GM12878 (cell line): ENCODE measurements around the gene SEMA4C. TPM values are rescaled to one million over a fixed set of nuclear protein-coding genes. Genes with fewer than 3 reads are reported as not detected.

Experiments
- ATAC-seq: fragments of 200-7000 bp; cut with Tn5 transposase; 3 replicates; pipeline ENCODE4 v1.9.1; 2020; ENCODE audit warnings: mild to moderate bottlenecking, moderate library complexity
- BruUV-seq: library from RNA; stranded (reverse); fragments of 400-500 nt; replicated peaks from 2 replicates; lab custom pipeline; 2021; lab: Mats Ljungman, UMichigan
- CTCF ChIA-PET: fragments of 300-600 bp; sonication (Branson Sonifier 250); formaldehyde crosslinking; extraction: SDS; loops from one replicate; lab custom pipeline; 2021; ENCODE audit warnings: inconsistent platforms; lab: Yijun Ruan, JAX
- POLR2A ChIA-PET: fragments of 350-600 bp; formaldehyde crosslinking; extraction: SDS; loops from one replicate; lab custom pipeline; 2021; ENCODE audit warnings: inconsistent platforms; lab: Charles Lee
- RAD21 ChIA-PET: fragments of 300-600 bp; sonication (Branson Sonifier 250); formaldehyde crosslinking; loops from one replicate; lab custom pipeline; 2023; ENCODE audit warnings: antibody characterized with exemption; ENCODE audit not compliant: unreplicated experiment; lab: Charles Lee
- SMC1A ChIA-PET: fragments of 300-600 bp; sonication (Branson Sonifier 250); formaldehyde crosslinking; loops from one replicate; lab custom pipeline; 2023; ENCODE audit not compliant: unreplicated experiment, uncharacterized antibody; lab: Charles Lee
- DNase-seq: peaks from one replicate; pipeline ENCODE4 v3.0.0-alpha.2; 2011; ENCODE audit warnings: low read depth, low spot score
- FAIRE-seq: peaks from 3 replicates; lab custom pipeline; 2011; peaks lifted over from hg19 to GRCh38; lab: Jason Lieb, UNC
- H2AFZ ChIP-seq: 2 replicates; pipeline ENCODE4 v1.6.0; 2011; ENCODE audit warnings: low read depth, low read length, control low read depth; ENCODE audit not compliant: control insufficient read depth
- H3K27ac ChIP-seq: 2 replicates; pipeline ENCODE4 v1.5.1; 2011; ENCODE audit warnings: control low read depth; ENCODE audit not compliant: control insufficient read depth, insufficient read depth
- H3K27me3 ChIP-seq, 2 experiments: replicated peaks in 1 of 2; 2 replicates each; pipeline versions ENCODE4 v1.6.0 to v1.6.1; 2011; ENCODE audit warnings: low read length in 1 of 2; ENCODE audit not compliant: control insufficient read depth in 2 of 2, insufficient read depth in 2 of 2
- H3K36me3 ChIP-seq, 2 experiments: 2 replicates each; pipeline ENCODE4 v1.5.1; 2011; ENCODE audit warnings: low read length in 1 of 2; ENCODE audit not compliant: control insufficient read depth in 2 of 2, insufficient read depth in 2 of 2
- H3K4me1 ChIP-seq: 2 replicates; pipeline ENCODE4 v1.6.1; 2011; ENCODE audit warnings: mild to moderate bottlenecking, low read length, moderate library complexity, mixed read lengths; ENCODE audit not compliant: control insufficient read depth, insufficient read depth
- H3K4me2 ChIP-seq: 2 replicates; pipeline ENCODE4 v1.6.0; 2011; ENCODE audit warnings: control low read depth; ENCODE audit not compliant: control insufficient read depth, insufficient read depth
- H3K4me3 ChIP-seq: fragments of 200-600 bp; sonication (generic); 2 replicates; pipeline ENCODE4 v1.5.1; 2016
- H3K79me2 ChIP-seq: 2 replicates; pipeline ENCODE4 v1.6.0; 2011; ENCODE audit warnings: low read length; ENCODE audit not compliant: control insufficient read depth, insufficient read depth
- H3K9ac ChIP-seq: 2 replicates; pipeline ENCODE4 v1.8.0; 2011; ENCODE audit warnings: low read length, control low read depth, mixed read lengths; ENCODE audit not compliant: control insufficient read depth, insufficient read depth
- H3K9me3 ChIP-seq: replicated peaks from 3 replicates; pipeline ENCODE4 v1.5.1; 2011; ENCODE audit warnings: mild to moderate bottlenecking, low read length; ENCODE audit not compliant: control insufficient read depth, insufficient read depth
- H4K20me1 ChIP-seq: 2 replicates; pipeline ENCODE4 v1.6.0; 2011; ENCODE audit not compliant: control insufficient read depth, insufficient read depth
- BCL11A ChIP-seq: IDR thresholded peaks from 2 replicates; pipeline ENCODE4 v1.6.1; 2011; ENCODE audit warnings: low read depth, low read length
- CREM ChIP-seq: IDR thresholded peaks from 2 replicates; pipeline ENCODE4 v1.6.1; 2014; ENCODE audit warnings: antibody characterized with exemption, low read depth
- FOXM1 ChIP-seq: IDR thresholded peaks from 2 replicates; pipeline ENCODE4 v1.6.1; 2012; ENCODE audit warnings: low read depth, mild to moderate bottlenecking, inconsistent platforms, low read length, moderate library complexity
- NRF1 ChIP-seq: conservative IDR thresholded peaks from 2 replicates; pipeline ENCODE4 v1.6.1; 2011; ENCODE audit warnings: mild to moderate bottlenecking, low read depth, low read length, improper control_type of control experiment
- STAT3 ChIP-seq: IDR thresholded peaks from 2 replicates; pipeline ENCODE4 v1.6.1; 2011; ENCODE audit warnings: low read depth, low read length, improper control_type of control experiment
- SUPT20H ChIP-seq: IDR thresholded peaks from 2 replicates; pipeline ENCODE4 v1.6.1; 2011; ENCODE audit warnings: low read depth, mild to moderate bottlenecking, low read length, moderate library complexity, borderline replicate concordance; ENCODE audit not compliant: control insufficient read depth
- ZBTB33 ChIP-seq: fragments of 450-650 bp; IDR thresholded peaks from 2 replicates; pipeline ENCODE4 v1.6.1; 2017; ENCODE audit warnings: mild to moderate bottlenecking
- WGBS: methylation state at CpG from one replicate; pipeline ENCODE4 v1.1.6; 2016; ENCODE audit warnings: low lambda C conversion rate; ENCODE audit not compliant: insufficient replicate concordance, insufficient coverage; ENCODE audit errors: missing lambda C conversion rate; 5-methylcytosine and 5-hydroxymethylcytosine counted together
- in situ Hi-C: fragments of 300-500 bp; cut with MboI; formaldehyde crosslinking; loops from 9 replicates; pipeline ENCODE4 v1.14.3; 2018; ENCODE audit warnings: mixed read lengths
- intact Hi-C: fragments of 100-400 bp; cut with micrococcal nuclease; formaldehyde crosslinking; loops from one replicate; pipeline ENCODE4 v1.14.2; 2022; ENCODE audit not compliant: unreplicated experiment
- polyA plus RNA-seq, 11 experiments: library from polyadenylated mRNA; depleted of rRNA in 4 of 11; unstranded in 6 of 11; stranded (reverse) in 5 of 11; fragments of >200 nt; fragmentation: Nextera tagmentation in 4 of 11; fragmentation: Illumina TruSeq in 1 of 11; extraction: Ambion mirVana in 4 of 11; extraction: Trizol in 1 of 11; gene quantifications; 1 replicate in 1 of 11; 2 replicates in 10 of 11; pipeline versions ENCODE4 v1.2.1 to v1.2.3, GENCODE V29; 2011 to 2016; ENCODE audit warnings: inconsistent platforms in 2 of 11, missing spikeins in 2 of 11, low read depth in 1 of 11
- total RNA-seq, 4 experiments: library from RNA; depleted of rRNA in 3 of 4; stranded (reverse); fragments of >200 nt in 3 of 4; fragmentation: Illumina TruSeq in 1 of 4; extraction: Trizol in 1 of 4; gene quantifications; 2 replicates each; pipeline versions ENCODE4 v1.2.1 to v1.2.3, GENCODE V29; 2013 to 2021
- TF ChIP-seq, protein P1 (sequence below): IDR thresholded peaks from 2 replicates; pipeline ENCODE4 v1.6.1; 2011; ENCODE audit warnings: mild to moderate bottlenecking, low read depth, low read length, moderate library complexity; ENCODE audit not compliant: insufficient replicate concordance
- TF ChIP-seq, protein P2 (sequence below): fragments of 450-650 bp; IDR thresholded peaks from 2 replicates; pipeline ENCODE4 v1.6.1; 2014; ENCODE audit warnings: mild to moderate bottlenecking

SEMA4C gene
- total and polyA plus RNA-seq, 10 of the 15 experiments (the other 5 are each of a cell fraction or from before 2014, with no cell fraction given), result 0.06 to 21.6 (median 6.8) TPM

- no peak for TF ChIP-seq ZBTB33
- no peak for TF ChIP-seq CREM
These were observed 33.4 kb upstream of the SEMA4C start (continued) for GRCh38 chr2:96903318-96903717.

- no peak overlapping the region for H3K27ac ChIP-seq
- TF ChIP-seq, protein P1, sequence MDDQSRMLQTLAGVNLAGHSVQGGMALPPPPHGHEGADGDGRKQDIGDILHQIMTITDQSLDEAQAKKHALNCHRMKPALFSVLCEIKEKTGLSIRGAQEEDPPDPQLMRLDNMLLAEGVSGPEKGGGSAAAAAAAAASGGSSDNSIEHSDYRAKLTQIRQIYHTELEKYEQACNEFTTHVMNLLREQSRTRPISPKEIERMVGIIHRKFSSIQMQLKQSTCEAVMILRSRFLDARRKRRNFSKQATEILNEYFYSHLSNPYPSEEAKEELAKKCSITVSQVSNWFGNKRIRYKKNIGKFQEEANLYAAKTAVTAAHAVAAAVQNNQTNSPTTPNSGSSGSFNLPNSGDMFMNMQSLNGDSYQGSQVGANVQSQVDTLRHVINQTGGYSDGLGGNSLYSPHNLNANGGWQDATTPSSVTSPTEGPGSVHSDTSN, result no peak
- no peak for TF ChIP-seq SUPT20H
- no peak for TF ChIP-seq FOXM1
- TF ChIP-seq, protein P2, sequence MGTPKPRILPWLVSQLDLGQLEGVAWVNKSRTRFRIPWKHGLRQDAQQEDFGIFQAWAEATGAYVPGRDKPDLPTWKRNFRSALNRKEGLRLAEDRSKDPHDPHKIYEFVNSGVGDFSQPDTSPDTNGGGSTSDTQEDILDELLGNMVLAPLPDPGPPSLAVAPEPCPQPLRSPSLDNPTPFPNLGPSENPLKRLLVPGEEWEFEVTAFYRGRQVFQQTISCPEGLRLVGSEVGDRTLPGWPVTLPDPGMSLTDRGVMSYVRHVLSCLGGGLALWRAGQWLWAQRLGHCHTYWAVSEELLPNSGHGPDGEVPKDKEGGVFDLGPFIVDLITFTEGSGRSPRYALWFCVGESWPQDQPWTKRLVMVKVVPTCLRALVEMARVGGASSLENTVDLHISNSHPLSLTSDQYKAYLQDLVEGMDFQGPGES, result no peak
- no peak for TF ChIP-seq BCL11A
- no peak for TF ChIP-seq NRF1
- no peak for TF ChIP-seq STAT3
- TF ChIP-seq, all 136 proteins: peak for 0
- ChIA-PET RAD21 (interaction anchor here (1.0 kb wide), 1 partner anchor 9 kb away, joined by 3 read pairs; no protein-coding TSS in a partner anchor), POLR2A (interaction anchor here (0.6 to 0.7 kb wide), 4 partner anchors 20 to 1950 kb away, joined by 3 to 10 read pairs (median 4); no protein-coding TSS in a partner anchor), CTCF (no interaction called here), SMC1A (interaction anchor here (1.6 kb wide), 1 partner anchor 11 kb away, joined by 4 read pairs; no protein-coding TSS in a partner anchor)
- ATAC-seq (no peak), DNase-seq (no peak), FAIRE-seq (no peak)
- no peak overlapping the region for H3K4me2 ChIP-seq
- H4K20me1 ChIP-seq, result no peaks in the 10 kb centered on the region
- intact Hi-C loops (no loop called here), in situ Hi-C loops (no loop called here)
- no peak overlapping the region for H3K9ac ChIP-seq
- H3K36me3 ChIP-seq, result no peaks in the 10 kb centered on the region
- H3K27me3 ChIP-seq, result no peaks in the 10 kb centered on the region; a peak in 1 of 4 replicates
- WGBS, result 18% methylated on average over 10 of the region's 10 CpGs
- H3K79me2 ChIP-seq, result no peaks in the 10 kb centered on the region
- BruUV-seq, result no TSS peak
- no peak overlapping the region for H3K4me3 ChIP-seq
- no peak overlapping the region for H2AFZ ChIP-seq
- H3K9me3 ChIP-seq, result no peaks in the 10 kb centered on the region
- no peaks in the 10 kb centered on the region for H3K4me1 ChIP-seq
These were observed 30.4 kb upstream of the SEMA4C start for GRCh38 chr2:96900237-96900636.
